Effector CD4-positive, alpha-beta T cell (primary cell): Measurements from ENCODE around the gene HMMR.
A peak's percentile ranks its signal among the peaks of the same experiment; 100 is the strongest.

Experiments used
- DNase-seq: peaks from one replicate; pipeline ENCODE4 v3.0.0-alpha.2; 2020

HMMR gene

DNA sequence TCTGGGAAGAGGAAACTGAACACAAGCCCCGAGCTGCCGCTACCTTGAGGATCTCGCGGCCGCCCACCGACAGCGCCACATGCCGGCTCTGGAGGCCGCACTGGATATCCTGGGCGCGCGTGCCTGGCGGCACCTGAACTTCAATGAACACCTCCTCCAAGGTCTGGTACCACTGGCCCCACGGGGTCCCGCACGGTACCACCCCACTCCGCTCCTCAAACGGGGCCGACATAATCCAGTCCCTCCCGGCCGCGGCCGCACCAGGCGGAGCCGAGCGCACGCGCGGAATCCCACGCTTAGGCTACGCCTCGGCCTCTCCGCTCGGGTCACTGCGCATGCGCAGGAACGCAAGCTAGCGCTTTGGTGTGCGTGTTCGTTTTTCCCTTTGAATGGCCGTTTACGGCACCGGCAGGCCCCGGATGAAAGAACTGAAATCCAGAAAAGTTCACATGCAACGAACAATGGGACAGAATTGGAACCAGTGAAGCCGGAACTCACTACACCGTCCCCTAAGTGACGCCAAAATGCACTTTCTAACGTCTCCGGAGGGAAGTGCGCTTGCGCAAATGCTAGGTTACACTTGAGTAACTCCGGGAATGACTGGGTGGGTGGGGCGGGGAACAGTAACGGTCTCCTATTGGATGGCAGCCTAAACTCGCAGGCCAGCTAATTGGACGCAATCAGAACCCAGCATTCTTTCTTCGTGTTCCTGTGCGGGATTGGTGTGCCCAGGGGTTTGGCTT, 442 bp upstream of the HMMR start, which contains the start of gene NUDCD2:
TSS of gene NUDCD2 (minus strand) at position 284 of the 743 bp plus-strand sequence. CDS start at position 232, 52 bp downstream.
- DNase-seq, result peak; percentile 96

DNA sequence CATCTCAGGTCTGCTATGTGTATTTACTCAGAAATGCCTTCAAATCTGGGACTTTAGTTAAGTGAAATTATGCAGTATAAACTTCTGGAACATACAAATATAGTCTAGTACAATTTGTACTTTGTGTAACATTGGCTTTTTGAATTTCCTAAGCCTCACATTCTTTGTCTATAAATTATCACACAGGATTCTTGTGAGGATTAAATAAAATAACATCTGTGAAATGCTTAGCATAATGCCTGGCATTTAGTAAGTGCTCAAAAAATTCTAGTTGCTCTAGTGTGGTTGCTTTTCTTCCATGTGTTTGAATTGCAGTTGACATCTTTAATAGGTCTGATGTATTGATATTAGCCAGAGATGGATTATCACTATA, 2.6 kb downstream of the HMMR start:
- no peak for DNase-seq

DNA sequence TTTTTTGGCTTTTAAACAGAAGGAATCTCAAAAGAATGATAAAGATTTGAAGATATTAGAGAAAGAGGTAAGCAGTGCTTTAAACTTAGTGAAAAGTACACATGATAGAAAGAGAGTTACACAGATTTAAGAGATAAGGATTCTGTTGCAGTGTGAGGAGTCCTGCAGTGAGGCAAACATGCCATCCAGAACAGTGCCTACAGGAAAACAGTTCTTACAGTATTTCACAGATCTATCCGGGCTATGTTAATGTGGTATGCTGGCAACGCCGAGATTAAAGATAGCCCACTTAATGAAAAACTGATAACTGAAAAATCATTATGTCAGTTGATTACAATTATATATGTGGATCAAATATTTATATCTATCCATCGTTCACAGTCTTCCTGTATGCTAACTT, 7.2 kb downstream of the HMMR start:
- DNase-seq, result no peak

DNA sequence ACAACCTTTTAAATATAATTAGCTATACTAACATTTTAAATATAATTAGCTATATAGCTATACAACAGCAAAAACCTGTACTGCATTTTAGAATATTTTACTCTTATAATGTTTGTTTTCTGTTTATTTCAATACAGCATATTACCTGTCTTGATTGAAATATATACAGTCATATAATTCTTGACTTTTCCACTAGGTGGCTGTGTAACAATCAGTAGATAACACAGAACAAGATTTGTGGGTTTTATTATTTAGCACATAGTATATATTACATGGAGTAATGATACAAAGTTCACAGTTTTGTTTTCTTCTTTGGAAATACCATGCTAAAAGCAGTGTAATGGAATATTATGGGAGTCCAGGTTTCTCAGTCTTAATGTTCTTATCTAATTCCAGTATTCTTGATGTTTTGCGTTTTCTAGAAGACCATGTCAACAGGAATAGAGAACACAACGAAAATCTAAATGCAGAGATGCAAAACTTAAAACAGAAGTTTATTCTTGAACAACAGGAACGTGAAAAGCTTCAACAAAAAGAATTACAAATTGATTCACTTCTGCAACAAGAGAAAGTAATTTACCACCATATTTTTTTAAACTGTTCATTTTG, 13.3 kb downstream of the HMMR start:
- DNase-seq, result no peak

DNA sequence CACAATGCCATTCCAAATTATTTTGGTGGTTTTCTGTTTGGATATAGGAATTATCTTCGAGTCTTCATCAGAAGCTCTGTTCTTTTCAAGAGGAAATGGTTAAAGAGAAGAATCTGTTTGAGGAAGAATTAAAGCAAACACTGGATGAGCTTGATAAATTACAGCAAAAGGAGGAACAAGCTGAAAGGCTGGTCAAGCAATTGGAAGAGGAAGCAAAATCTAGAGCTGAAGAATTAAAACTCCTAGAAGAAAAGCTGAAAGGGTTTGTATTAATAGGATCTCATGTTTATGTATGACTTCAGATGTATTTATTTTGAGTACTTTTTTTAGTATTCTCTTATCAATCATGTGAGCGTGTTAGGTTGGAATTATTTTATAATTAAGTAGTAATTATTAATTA, 15.0 kb downstream of the HMMR start:
- DNase-seq, result no peak

DNA sequence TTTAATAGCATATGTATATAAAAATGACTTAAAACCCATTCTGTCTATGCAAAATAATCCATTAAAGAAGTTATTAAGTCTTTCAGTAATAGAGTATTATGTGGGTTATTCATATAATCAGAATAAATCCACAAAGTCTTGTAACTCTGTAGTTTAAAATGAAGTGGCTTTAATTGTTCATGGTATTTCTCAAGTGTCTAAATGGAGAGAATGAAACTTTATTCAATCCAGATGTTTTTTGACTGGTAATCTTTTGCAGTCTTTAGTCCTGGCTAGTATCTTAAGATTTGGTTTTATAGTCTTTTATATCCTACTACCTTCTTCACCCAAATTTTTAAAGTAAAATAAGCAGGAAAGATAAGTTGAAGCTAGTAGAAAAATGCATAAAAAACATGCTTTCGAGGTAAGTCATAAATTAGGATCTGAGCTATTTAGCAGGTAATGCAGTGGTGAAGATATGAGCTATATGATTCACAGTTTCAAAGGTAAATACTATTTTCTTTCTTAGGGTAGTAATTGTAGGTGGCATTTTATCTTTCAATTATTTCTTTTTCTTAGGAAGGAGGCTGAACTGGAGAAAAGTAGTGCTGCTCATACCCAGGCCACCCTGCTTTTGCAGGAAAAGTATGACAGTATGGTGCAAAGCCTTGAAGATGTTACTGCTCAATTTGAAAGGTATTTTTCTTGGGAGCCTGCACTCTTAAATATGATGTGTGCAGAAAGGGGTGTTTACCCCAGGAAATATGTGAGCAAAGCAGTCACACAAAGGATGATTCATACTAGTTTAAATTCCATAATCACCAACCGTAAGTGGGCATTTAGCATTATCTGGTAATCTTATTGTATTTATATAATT, 17.9 kb downstream of the HMMR start:
- no peak for DNase-seq

DNA sequence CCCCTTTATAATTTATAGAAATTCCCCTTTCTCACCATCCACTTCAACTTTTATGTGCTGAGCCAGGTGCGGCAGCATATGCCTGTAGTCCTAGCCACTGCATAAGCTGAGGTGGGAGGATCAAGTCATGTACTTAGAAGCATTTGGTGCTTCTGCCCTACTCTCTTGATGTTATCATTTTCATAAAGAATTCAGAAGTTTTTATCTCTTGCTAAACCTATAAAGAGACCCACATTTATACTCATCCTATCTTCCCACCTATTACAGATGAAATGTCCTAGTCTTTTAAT, 18.5 kb downstream of the HMMR start:
- no peak for DNase-seq

DNA sequence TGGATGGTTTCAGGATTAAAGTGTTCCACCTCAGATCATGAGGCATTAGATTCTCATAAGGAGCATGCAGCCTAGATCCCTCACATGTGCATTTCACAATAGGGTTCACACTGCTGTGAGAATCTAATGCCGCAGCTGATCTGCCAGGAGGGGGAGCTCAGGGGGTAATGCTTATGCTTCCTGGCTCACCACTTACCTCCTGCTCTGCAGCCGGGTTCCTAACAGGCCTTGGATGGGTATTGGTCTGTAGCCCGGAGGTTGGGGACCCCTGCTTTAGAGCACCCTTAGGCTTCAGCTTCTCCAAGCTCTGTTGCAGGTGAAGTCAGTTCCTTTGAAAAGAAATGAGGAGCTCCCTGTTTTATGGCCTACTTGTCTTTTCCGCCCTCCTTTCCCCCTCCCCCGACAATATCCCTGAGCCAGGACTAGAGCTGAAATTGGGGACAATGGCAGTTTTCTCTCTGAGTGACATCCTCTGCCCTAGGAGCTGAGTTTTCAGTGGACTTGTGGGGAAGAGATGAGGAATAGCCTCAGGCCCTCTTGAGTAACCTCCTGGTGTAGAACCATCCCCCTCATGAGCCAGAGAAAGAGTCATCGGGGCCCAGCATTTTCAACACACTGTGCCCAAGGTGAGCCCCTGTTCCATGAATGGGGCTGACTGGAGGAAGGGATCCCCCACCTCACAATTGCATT, 28.8 kb downstream of the HMMR start:
- no peak for DNase-seq

DNA sequence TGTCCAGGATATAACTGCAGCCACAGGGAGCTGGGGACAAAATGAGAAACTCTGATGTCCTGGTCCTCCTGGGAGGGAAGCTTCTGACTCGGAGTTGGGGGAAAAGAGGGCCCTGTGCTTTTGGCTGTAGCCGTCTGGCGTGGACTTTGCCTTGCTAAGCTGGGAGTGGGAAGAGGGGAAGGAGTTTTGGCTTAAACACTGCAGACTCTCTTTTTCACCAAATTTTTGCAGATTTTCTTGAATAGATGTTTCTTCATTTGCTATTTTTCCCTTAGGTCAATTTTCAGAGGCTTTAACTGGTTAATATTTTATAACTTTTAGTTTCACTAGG, 29.3 kb downstream of the HMMR start:
- no peak for DNase-seq

DNA sequence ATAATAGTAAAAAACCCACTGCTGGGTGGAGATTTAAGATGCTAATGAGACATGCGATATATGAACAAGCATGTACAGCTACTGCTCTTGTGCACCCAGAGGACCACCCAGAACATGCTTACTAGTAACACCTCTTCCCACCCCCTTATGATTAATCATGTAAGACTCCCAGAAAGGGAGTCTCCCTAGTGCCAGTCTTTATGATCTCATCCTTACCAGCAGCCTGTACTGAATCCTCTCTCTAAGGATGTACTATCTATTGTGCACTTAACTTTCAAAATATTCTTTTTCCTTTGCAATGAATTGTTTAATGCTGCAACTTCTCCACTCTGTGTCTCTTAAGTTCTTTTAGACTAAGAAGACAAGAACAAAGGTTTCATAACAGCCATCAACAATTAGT, 35.9 kb downstream of the HMMR start:
- DNase-seq, result no peak

DNA sequence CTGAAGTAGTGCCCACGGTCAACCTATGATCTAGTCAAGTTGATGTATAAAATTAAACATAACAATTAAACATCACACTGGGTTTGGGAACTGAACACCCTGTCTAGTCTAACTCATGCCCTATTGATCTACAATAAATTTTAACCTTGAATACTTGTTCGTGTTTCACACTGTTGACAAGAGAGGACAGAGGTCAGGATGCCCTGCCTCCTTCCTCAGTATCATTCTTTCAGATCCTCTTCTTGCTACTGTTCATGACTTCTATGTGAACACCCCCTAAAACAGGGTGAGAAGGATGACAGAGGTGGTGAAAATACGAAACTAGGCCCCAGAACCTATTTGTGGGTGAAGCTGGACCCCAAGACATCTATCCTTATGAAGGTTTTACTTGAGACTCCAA, 36.9 kb downstream of the HMMR start:
- no peak for DNase-seq

DNA sequence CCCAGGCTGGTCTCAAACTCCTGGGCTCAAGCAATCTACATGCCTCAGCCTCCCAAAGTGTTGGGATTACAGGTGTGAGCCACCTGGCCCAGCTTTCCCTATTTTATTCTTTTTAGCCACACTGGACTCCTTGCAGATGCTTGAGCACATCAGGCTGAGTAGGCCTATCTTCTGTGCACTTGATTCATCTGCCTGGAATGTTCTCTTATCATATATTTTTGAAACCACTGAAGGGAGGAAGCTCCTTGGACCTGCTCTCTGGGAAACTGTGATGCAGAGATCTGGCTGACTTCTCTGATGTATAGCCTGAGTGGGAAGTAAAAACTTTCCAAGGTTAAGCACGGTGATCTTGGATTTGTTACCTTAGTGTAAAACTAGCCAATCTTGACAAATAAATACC, 38.5 kb downstream of the HMMR start:
- no peak for DNase-seq

DNA sequence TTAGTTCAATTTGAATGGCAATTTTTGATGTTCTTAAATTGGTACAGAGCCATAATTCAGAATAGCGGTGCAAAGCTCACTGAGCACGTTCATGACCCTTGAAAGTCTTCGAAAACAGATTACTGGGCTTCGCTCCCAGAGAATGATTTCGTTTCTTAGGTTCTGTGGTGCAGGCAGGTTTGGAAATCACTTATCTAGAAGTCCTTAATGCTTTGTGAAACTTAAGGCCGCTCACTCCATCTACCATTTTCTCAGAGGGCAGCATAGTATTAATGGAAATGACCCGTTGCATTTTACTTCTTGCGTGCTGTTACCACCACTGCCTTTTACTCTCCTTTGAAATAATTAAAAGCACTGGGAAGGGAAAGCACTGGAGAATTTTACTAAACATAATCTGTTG, 42.1 kb downstream of the HMMR start:
- no peak for DNase-seq

DNA sequence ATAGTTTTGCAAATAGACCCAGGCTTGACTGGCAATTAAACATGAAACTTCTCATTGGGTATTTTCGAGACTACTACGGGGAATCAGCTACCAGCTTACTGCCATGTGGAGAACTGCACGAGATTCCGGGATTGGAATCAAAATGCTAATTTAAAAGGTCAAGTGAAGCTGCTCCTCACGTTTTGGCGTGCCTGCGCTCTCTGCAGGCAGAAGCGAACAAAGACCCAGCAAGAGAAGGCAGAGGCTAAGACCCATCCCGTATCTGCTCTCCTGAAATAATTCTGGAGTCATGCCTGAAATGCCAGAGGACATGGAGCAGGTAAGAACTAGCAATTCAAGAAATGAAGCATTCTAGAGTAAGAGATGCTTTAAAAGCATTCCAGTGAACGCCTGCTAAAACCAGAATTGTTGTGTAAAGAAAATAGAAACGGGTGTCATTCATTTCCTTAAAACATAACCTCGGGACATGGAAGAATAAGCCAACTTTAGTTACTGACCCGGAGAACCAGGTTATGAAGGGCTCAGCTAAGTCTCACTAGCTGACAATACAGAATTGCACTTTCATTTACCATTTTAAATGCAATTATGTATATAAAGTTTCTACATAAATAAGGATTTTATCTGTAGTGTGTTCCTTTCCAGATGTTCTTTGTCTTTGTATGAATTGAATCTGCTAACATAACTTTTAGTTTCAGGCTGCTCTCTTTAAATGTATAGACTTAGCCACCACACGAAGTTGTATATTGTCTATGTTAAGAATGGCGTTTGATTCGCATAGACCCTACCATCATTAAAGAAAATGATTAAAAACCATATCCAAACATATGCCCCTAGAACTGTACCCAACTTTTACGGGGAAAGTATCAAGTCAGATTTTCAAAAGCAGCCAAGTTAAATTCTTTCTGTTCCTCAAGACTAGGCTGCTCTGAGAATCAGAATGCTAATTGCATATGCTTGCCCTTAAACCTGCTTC, 43.0 kb downstream of the HMMR start:
- DNase-seq, result peak; percentile 17

DNA sequence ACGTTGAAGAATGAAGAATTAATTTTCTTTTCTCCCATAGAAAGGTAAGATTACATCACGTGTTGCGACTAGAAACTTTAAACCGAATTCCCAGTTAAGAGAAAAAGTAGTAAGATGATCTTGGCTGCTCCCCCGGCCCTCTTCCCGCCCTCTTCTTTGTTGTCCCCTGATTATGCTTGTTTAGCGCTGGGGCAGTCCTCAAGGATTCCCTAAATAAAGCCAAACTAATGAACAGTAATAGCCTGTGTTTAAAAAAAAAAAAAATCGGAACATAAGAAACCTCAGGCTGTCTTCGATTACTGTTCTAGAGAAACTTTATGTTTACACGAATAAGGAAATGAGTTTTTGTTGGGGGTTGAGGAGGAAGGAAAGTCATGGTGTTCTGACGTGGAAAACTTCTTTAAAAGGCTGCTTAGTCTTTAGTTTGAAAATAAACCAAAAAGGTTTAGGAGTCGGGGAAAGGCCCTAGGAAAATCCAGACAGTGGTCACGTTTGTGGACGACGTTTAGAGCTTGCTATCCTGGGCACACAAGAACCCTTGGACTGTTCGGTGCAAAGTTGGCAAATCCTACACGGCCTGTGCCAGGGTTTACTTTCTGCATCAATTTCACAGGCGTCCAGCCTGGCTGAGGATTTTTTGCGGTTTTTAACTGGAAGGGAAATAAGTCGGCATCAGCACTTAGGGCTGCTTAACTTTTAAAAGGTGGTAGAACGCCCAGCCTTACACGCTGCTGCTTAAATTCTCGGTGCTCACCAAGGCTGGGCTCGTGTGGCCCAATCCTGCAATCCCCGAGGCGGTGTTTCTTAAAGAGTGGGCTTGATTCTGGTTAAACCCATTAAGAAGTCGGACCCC, 43.9 kb downstream of the HMMR start:
- DNase-seq, result peak; percentile 6

DNA sequence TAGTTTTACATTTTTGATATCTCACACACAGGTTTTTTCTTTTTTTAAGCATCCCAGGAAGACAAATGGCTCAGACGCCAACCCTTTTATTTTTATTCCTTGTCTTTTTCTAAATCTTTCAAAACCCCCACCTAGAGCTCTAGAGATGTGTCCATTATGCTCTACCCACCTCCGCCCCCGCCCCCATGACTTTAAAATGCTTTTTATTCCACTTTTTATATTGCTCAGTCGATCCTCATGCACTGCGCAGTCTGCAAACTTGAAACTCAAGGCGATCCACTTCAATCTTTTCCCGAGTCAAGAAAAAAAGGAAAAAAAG, 44.6 kb downstream of the HMMR start:
- no peak for DNase-seq

DNA sequence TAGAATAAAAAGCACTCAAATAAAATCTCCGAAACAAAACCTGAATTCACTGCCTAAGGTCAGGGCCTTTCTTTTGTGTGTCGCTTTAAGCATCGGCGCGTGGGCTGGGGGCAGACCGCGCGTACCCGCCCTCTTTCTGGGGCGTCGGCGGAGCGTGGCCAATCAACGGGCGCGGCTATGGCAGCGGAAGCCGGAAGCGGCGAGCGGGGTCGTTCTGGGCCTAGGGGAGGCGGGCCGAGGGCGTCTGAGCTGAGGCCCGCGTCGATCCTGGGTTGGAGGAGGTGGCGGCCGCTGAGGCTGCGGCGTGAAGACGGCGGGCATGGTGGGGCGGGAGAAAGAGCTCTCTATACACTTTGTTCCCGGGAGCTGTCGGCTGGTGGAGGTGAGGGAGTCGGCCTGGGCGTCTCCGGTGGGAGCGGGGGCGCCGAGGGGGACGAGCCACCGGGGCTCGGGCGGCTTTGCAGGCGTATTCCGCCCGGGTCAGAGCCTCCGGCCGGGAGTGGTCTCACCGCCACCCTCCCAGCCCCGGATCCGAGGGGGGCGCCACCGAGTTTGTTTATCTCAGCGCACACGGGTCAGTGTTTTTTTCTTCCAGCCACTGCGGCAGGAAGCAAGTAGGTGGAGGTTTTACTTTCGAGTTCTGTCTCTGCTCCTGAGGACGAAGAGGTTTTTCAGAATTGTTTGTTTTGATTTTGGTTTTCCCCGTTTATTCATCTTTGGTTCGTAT, 45.1 kb downstream of the HMMR start, which contains the start of gene MAT2B:
TSS of gene MAT2B (plus strand) at position 252 of the 727 bp plus-strand sequence. CDS start at position 320, 68 bp downstream.
- peak; percentile 95 for DNase-seq

DNA sequence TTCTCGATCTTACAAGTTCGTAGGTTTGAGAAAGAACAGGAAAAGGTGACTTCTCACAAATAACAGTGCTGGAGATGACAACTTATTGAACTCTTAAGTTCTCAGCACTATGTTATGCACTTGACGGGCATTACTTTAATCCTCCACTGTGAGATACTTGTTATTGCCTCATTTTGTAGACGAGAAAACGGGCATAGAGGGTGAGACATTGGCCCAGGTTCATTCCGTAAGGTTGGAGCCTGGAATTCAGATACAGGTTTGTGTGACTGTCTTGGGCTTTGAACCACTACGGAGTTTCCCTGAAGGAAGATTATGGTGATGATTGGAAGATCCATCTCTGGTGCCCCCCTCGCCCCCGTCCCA, 45.6 kb downstream of the HMMR start:
- DNase-seq, result no peak

DNA sequence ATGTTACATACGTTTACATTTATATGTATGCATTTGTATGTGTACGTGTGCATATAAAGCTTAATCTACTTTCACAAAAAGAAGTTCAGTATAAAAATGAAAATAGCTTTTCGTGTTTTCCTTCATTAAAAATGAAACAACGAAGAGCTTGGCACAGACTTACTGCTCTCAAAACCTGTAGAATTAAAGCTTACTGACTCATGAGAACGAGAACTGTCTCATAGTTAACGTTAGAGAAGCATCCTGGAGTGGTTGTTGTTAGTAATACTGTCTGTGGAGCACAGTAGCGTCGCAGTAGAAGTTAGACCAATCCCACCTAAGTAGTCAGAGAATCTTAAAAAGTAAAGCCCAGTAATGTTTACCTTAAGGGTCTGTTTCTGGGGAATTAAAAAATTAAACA, 46.3 kb downstream of the HMMR start:
- peak; percentile 14 for DNase-seq

DNA sequence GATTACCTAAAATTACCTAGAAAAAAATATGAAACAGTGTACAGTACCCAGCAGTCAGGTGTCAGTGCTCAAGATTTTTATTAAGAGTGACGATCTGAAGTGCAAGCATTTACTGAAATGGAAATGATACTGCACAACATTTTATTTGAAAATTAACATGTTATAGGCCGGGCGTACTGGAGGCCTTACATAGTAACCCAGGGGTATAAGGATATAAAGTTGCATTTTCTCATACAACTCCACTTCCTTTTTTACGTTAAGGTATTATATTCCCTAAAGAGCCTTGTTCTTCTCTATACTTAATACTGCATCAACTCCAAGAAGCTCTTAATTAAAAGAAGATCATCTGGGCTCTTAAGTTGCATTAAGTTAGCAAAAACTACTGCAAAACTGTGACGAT, 48.3 kb downstream of the HMMR start:
- DNase-seq, result no peak
